HG02981 (cell line): Measurements from ENCODE around the gene PUSL1.

Source experiments
- ATAC-seq: cut with Tn5 transposase; IDR thresholded peaks from one replicate; pipeline ENCODE4 v1.9.1; 2021; ENCODE audit warnings: mild to moderate bottlenecking, moderate library complexity; ENCODE audit not compliant: unreplicated experiment

PUSL1 gene

GRCh38 chr1:1349256-1350012 lies 41.0 kb downstream of the PUSL1 start, which contains the start of gene DVL1:
TSS of gene DVL1 (minus strand) at chr1:1349418. CDS start at chr1:1349065, 353 bp downstream.
- ATAC-seq: peak; percentile 64

GRCh38 chr1:1351511-1352427 lies 43.4 kb downstream of the PUSL1 start:
- no peak for ATAC-seq

GRCh38 chr1:1352786-1353388 lies 44.5 kb downstream of the PUSL1 start:
- no peak for ATAC-seq

- no peak for ATAC-seq
Measured at GRCh38 chr1:1353389-1354151, 45.2 kb downstream of the PUSL1 start.

GRCh38 chr1:1354271-1355247 lies 46.2 kb downstream of the PUSL1 start:
- no peak for ATAC-seq

DNA sequence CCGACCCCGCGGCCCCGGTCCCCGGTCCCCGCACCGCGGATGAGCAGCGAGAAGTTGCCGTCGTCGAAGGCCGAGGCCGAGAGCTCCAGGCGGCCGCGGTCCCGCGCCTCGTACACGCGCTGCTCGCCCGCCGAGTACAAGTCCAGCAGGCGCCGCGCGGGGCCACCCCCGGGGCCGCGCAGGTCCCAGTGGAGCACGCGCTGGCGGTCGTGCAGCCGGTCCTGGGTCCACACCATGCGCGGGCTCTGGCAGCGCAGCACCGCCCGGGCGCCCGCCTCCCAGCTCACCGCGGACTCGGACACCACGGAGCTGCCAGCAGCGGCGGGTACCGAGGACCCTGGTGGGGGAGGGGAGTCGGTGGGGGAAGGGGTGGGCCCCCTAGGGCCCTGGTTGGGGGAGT lies 47.0 kb downstream of the PUSL1 start:
- no peak for ATAC-seq

DNA sequence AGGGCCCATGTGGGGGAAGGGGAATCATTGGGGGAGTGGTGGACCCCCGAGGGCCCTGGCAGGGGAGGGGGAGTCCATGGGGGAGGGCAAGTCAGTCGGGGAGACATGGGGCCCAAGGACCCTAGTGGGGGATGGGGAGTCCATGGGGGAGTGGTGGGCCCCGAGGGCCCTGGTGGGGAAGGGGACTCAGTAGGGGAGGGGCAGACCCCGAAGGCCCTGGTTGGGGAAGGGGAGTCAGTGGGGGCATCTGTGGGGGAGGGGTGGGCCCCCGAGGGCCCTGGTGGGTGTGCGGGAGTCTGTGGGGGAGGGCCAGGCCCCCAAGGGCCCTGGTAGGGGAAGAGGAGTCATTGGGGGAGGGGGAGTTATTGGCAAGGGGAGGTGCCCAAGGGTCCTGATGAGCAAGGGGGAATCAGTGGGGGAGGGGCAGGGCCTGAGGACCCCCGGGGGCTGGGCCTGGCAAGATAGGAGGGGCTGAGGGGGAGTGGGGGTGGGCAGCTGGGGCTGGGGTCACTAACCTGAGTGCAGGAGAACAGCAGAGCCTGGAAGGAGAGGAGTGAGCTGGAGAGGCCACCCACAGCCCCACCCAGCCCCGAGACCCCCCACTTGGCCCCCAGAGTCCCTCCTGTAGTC lies 47.9 kb downstream of the PUSL1 start:
- no peak for ATAC-seq

DNA sequence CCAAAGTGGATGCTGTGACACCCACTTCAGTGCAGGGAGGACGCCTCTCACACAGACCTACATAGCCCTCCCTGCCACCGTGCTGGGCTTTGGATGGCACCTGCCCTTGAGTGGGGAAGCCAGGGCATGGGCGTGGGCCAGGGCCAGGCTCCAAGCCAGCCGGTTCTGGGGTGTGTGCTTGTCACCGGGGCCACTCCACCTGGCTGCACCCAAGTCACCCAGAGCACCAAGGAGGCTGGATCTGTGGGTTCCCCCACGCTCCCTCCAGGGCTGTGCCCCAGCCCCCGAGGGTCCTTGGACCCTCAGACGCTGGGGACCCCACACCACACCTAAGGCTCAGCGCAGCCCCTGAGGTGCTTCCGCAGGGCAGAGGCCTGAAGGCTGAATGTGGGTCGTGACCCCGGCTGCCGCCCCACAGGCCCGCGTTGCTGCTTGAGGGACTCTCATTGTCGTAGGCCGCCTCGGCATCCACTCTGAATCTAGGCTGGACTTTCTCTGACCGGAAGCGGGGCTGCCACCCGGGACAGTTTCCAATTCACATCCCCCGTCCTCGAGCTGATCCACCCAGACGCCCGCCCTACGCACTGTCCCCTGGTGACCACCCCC lies 48.5 kb downstream of the PUSL1 start:
- ATAC-seq: no peak

DNA sequence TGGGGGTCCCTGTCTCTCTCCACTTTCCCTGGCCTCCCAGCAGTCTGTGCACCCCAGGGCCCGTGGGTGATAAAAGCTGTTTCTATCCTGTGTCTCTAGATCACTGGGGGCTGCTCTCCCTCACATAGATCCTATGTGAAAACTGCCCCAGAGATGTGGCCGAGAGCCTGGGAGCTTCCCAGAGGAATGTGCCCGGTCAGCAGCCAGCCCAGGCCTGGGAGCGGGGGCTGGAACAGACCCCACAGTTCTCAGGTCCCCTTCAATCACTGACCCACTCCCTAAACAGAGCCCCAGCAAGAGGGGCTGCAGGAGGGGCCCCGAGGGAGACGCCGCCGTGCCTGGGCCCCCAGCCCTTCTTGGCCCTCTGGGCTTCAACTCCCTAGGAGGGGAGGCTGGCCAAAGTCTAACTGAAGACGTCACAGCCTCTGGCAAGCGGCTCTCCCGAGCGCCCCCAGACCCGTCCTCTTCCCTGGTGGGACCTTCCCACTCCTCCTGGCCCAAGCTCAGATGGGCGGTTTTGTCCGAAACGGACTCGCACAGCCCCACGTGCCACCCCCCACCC lies 49.6 kb downstream of the PUSL1 start:
- ATAC-seq: no peak

DNA sequence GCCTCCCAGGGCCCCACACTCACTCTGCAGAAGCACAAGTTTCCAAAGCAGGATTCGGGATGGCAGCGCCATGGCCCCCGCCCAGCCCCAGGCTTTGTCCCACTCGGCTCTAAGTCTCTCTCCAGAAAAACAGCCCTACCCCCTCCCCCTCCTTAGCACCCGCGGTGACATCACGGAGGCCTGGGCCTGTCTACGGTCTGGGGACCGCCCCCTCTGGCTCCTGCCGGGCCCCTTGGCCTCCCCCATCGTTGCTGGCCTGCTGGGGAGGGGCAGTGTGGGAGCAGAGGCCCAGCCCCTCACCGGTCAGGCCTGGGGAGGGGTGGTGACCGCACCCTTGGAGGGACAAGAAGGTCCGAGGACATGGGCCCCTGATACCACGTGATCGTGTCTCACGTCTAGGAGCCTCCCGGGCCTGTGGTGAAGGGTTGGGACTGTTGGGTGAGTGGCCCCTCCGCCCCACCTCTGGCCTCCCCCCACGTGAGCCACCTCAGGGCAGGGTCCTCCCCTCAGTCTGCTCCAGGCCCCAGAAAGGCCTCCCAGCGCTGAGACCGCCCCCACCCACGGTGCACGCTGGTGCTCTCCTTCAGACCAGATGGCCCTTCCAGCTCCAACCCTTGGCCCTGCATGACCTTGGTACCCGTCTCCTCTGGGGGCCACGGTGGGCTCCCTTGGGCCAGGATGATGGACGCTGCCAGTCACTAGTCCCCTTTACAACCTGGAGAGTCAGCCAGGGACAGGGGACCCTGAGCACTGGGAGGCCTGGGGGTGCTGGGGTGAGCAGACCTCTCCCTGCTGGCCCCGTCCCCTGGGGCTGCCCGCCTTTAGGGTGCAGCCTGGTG lies 50.3 kb downstream of the PUSL1 start, which contains the start of gene MXRA8:
Gene MXRA8 (minus strand): TSS at position 123 of the 839 bp plus-strand sequence. CDS start 51 bp downstream, at position 72.
- ATAC-seq: no peak

GRCh38 chr1:1359308-1359663 lies 50.9 kb downstream of the PUSL1 start:
- no peak for ATAC-seq

GRCh38 chr1:1359664-1360468 lies 51.5 kb downstream of the PUSL1 start:
- no peak for ATAC-seq

DNA sequence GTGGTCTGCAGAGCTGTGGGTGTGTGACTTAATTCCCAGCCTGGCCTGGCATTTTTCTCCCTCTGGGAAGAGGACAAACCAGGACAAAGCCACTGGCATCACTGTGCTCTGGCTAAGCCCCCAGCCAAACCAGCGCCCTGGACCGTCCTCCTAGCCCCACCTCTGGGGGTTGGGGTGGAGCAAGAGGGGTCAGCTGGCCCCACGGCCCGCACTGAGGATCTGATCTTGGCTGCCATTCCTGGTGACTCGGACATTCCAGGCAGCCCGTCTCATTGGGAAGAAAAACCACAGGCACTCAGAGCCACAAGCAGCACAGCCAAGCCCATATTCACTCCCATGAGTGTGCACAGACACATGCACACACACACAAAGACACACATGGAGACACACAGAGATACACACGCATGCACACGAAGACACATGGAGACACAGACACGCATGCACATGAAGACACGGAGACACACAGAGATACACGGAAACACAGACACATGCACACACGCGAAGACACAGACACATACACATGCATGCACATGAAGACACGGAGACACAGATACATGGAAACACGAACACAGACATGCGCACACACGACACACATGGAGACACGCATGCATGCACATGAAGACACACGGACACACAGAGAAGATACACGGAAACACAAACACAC lies 52.2 kb downstream of the PUSL1 start:
- no peak for ATAC-seq
